NB4 (cell line): ENCODE measurements around the gene MAGEH1.
"Not testable (repeated sequence)": the region's sequence is repeated elsewhere in the genome, so short reads cannot be mapped to it uniquely, and the experiment has no call there.

ENCODE experiments used
- DNase-seq: peaks from one replicate; pipeline ENCODE4 v3.0.0; 2010; ENCODE audit warnings: low read depth
- H3K4me3 ChIP-seq: one replicate; pipeline ENCODE4 v1.5.1; 2011; ENCODE audit warnings: mild to moderate bottlenecking, low read depth, low read length, moderate library complexity
- MYC ChIP-seq: IDR thresholded peaks from 2 replicates; pipeline ENCODE4 v1.6.1; 2011; ENCODE audit warnings: low read depth, low read length
- POLR2A ChIP-seq: IDR thresholded peaks from 2 replicates; pipeline ENCODE4 v1.6.1; 2011; ENCODE audit warnings: mild to moderate bottlenecking; ENCODE audit not compliant: insufficient read length; ENCODE audit errors: extremely low read depth
- TF ChIP-seq, protein P1 (sequence below): IDR thresholded peaks from 2 replicates; pipeline ENCODE4 v1.6.1; 2011; ENCODE audit warnings: low read depth, low read length
- TF ChIP-seq, protein P2 (sequence below): IDR thresholded peaks from one replicate; pipeline ENCODE4 v1.5.1; 2012; ENCODE audit warnings: low read depth, low read length

The MAGEH1 gene

DNA sequence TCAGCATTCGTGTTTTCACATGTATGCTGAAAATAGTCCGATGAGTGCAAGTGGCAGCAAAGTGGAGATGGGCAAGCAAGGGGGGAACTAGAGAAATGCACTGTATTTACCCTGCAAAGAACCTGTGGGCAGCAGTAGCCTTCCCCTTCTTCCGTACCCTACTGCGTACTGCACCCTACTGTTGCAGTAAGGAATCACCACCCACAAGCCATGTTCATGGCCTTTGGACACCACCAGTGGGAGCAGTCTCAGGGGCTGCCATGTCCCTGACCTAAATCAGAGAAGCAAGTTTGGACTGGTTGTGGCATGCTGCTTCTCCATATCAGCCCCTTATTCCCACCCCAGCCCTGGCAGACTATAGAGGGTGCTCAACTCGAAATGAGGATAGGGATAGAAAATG is 12.1 kb downstream of the MAGEH1 start:
- not testable (repeated sequence) for H3K4me3 ChIP-seq, DNase-seq

DNA sequence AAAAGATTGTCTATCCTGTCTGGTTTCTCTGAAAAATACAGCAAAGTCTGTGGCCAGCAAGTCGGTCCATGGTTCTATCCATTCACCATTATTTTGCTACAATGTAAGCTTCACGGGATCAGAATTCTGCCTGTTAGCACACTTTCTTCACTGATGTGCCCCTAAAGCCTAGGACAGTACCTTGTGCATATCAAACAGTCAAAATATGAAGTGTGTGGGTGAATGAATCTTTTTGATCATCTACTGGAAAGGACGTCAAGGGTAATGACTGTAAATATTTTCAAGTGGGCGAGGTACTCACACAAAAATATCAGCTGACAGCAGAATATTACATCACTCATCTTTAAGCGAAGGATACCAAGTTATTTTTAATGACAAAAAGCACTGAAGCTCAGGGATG is 13.2 kb downstream of the MAGEH1 start:
- not testable (repeated sequence) for DNase-seq, H3K4me3 ChIP-seq

DNA sequence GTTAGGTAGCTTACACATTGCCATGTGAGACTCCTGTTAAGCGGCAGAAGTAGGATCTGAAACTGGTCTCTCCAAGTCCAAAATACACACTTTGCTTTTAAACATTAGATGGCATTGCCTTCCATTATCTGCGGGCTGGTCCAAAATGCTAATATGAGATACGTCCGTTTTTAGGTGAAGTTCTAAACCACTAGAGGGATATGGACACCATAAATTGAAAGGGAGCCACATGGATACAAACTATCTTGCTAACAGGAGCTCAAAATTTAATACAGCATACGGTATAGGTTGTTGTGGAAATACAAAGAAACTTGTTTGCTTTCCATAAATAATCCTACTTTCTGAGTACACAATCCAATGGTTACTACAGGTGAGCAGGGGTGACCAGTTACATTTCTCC is 13.9 kb downstream of the MAGEH1 start:
- DNase-seq, H3K4me3 ChIP-seq: not testable (repeated sequence)

DNA sequence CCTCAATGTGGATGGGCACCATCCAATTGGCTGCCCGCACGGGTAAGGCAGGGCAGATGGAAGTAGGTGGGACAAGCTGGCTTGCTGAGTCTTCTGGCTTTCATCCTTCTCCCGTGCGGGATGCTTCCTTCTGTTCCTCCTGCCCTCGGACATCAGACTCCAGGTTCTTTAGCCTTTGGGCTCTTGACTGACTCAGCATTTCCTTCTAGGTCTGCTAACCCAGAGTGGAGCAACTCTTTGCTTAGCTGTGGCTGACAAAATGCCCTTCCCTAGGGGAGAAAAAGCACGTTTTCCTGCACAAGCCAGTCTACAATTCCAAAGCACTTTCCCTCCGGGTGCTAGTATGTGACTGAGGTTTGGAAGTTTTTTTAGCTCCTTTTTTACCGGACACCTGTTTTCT is 28.0 kb downstream of the MAGEH1 start:
- not testable (repeated sequence) for DNase-seq, H3K4me3 ChIP-seq

DNA sequence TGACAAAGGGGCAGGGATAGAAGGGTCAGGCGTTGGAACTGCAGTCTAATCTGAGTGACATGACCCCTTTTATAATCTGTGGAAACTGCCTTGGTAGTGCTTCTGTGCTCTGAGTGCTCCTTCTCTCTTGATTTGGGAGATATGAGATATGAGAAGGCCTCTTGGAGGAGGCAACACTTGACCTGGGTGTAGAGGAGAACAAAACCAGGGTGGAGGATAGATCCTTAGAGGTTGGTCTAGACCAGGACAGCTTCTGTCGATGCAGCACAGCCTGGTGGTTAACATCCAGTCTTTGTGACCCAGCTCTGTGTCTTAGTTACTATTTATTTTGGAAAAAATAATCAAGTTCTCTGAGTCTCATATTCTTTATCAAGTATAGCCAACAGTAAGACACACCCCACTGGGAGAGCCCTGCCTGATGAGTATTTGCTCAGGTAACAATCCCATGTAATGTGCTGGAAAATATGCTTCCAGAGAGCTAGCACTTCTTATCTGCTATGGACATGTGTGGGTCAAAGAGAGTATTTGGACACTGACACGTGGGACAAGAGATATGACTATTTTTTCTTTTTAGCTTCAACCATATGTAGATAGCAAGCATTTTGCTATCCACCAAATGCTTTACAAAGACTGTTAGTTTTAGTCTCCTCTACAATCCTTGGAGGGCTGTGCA is 28.6 kb downstream of the MAGEH1 start:
- no peak for DNase-seq
- TF ChIP-seq POLR2A (no peak), MYC (no peak)
- TF ChIP-seq, protein P1, sequence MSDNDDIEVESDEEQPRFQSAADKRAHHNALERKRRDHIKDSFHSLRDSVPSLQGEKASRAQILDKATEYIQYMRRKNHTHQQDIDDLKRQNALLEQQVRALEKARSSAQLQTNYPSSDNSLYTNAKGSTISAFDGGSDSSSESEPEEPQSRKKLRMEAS, result no peak
- TF ChIP-seq, protein P2, sequence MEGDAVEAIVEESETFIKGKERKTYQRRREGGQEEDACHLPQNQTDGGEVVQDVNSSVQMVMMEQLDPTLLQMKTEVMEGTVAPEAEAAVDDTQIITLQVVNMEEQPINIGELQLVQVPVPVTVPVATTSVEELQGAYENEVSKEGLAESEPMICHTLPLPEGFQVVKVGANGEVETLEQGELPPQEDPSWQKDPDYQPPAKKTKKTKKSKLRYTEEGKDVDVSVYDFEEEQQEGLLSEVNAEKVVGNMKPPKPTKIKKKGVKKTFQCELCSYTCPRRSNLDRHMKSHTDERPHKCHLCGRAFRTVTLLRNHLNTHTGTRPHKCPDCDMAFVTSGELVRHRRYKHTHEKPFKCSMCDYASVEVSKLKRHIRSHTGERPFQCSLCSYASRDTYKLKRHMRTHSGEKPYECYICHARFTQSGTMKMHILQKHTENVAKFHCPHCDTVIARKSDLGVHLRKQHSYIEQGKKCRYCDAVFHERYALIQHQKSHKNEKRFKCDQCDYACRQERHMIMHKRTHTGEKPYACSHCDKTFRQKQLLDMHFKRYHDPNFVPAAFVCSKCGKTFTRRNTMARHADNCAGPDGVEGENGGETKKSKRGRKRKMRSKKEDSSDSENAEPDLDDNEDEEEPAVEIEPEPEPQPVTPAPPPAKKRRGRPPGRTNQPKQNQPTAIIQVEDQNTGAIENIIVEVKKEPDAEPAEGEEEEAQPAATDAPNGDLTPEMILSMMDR, result no peak
- no peak overlapping the region for H3K4me3 ChIP-seq

DNA sequence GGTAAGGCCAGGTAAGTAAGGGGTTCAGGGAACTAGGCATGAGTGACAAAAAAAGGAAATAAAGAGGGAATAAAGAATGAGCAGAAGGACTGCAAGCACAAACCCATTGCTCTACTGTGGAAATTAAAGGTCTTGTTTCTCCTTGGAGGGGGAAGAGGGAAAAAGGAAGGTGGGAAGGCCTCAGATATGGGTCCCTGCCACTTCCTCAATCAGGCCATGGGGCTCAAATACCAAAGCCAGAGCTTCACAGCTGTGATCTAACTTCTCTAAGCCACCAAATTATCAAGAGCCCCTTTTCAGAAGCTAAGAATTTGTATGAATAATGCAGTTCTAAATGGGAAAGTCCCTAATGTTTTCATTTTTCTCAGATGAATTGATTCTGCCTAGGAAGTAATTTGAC is 33.0 kb downstream of the MAGEH1 start:
- no peak for DNase-seq
- no peak overlapping the region for H3K4me3 ChIP-seq
- TF ChIP-seq MYC, result no peak

DNA sequence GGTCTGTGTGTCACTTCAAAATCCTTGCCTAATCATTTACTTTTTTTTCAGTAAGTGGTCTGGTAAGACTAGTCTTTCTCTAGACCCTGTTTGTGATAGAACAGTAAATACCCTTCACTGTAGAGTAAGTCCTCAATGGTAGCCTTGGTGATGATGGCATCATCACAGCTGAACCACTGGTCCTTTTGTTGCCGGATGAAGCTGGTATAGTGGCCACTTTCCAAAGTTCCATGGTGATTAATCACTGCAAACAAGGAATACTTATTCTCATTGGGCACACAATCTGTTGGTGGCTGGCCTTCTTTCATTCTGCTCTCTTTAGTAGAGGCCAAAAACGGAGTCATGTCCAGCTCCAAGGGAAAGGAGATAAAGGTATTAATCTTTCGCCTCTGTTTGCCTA is 34.8 kb downstream of the MAGEH1 start:
- no peak overlapping the region for H3K4me3 ChIP-seq
- no peak for DNase-seq
- TF ChIP-seq MYC (no peak), POLR2A (no peak)
- TF ChIP-seq, protein P1, result no peak
- TF ChIP-seq, protein P2, result no peak

DNA sequence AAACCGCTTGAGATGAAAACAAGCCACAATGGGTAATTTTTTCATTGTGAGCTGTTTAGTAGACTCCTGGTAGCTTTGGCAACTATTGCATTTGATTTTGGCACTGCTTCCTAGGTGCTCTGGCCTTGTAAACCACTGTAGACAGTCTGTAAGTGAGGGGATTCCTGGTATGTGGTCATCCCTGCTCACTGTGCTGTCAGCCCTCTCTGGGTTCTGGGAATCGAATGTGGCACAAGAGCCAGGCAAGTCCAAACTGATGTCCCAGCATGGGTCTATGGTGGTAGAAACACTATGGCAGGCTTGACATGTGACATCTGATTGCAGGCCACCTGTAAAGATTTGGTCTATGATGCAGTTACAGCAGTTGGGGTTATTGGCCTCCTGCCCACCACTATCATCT is 35.2 kb downstream of the MAGEH1 start:
- no peak for TF ChIP-seq POLR2A
- TF ChIP-seq, protein P1, result no peak
- TF ChIP-seq, protein P2, result no peak
- TF ChIP-seq MYC, result no peak
- no peak for DNase-seq
- H3K4me3 ChIP-seq, result no peak overlapping the region

DNA sequence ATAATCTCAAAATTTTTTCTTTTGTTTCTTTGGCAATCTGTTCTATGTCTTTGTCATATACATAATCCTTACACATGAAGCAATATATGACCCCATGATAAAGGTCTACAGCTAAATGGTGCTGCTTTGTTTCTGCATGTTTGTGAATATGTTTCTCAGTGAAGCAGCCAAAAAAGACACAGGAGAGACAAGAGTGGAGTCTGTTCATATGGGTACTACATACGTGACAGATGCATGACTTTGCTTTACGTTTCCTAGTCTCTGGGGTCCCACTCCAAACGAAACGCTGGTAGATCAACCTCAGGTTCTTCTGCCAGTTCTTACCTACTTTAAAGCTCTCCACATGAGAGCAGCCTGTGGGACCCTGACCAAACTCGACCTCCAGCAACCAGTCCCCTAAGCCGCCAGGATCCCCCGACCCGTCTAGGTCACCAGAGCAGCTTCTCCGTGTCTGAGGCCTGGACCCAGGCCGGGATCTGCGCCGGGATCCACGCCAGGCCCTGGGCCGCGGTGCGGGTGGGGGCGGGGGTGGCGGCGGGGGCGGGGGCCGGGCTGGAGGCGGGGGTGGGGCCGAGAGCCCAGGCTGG is 36.2 kb downstream of the MAGEH1 start:
- DNase-seq, result no peak
- TF ChIP-seq, protein P2, result no peak
- TF ChIP-seq POLR2A (no peak), MYC (no peak)
- TF ChIP-seq, protein P1, result no peak
- H3K4me3 ChIP-seq, result peak overlapping the region; percentile 53
